NOMO-1 (cell line): Measurements from ENCODE around the gene FOXJ1.

ENCODE experiments used
- DNase-seq, 2 experiments: peaks; one replicate each; lab custom pipeline; 2025; ENCODE audit not compliant: unreplicated experiment in 2 of 2; lab: John Stamatoyannopoulos, UW

Gene FOXJ1

DNA sequence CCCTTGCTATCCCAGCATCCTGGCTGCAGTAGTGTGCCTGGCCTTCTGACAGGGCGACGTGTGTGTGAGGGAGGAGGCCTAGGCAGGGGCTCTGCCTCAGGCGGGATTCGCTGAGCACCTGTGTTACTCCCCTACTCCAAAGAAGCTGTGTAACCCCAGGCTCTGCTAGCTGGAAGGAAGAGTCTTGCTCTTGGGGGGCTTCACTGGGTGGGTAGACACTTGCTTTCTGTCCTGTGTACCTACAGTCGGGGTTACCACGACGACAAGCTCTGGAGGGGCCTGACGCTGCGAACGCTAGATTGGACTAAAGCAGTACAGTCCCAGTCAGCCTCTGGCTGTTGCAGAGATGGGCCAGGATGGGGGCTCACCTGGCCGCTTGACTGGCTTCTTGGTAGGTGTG, 47.0 kb downstream of the FOXJ1 start:
- no peak for DNase-seq

DNA sequence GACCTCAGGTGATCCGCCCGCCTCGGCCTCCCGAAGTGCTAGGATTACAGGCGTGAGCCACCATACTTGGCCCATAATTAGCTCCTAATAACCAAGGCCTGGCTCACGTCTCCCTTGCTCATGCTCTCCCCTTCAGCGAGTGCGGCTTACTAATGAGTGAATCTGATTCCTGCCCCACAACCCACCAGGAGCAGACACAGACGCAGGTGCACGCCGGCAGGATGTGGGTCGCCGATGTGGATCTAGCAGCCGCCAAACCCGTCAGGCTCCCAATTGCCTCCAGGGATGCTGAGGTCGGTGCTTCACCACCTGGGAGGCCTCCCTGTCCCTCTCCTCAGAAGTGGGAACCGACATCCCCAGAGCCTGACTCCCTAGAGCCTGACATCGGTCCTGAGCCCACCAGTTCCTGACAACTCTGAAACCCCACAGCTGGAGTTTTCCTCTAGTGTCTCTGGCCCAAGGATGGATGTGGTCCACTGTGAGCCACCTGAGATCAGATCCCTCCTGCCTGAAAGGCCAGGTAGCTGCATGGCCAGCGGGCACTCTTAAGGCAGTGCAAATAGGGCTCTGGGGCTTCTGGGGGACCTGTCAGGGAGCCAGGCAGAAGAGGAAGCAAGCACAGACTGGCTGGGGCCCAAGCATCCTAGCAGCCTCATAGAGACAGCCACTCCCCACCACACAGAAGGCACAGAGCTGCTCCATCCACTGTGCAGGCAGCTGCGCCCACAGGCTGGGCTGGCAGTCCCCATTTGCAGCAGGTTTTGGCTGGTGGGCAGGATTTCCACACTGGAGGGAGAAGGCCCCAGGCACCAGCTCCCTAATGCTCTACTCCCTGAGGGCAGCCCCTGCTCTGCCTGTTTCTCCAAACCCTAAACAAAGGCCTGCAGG, 48.3 kb downstream of the FOXJ1 start:
- no peak for DNase-seq

DNA sequence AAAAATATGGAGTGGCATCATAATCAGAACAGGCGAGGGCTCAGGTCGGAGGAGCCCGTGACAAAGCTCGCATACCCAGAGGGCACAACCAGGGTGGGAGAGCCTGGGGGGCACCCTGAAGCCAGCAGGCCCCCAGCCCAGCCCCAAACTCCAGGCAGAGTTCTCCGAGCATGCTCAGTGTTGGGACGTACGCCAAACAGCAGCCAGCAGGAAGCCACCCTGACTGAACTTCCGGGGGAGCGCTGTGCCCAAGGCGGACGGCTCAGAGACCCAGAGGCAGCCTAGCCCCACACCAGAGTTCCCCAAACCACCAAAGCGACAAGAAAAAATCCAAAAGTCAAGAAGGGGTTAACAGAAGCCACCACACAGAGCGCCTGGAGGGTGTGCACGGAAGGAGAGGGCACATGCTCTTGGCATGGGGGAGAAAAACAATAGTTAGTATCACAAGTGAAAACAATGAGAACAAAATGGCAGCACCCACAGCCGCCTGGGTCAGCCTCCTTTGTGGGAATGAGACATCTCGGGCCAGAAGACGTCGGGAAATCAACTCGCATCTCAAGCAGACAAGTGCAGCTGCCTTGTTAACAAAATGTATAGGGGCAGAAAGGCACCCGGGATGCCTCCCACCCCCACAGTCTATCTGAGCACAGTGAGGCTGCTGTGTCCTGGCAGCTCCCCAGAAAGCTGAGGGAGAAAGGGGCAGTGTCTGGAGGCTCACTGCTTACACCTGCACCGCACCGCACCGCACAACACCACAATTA, 49.3 kb downstream of the FOXJ1 start:
- DNase-seq, result no peak

DNA sequence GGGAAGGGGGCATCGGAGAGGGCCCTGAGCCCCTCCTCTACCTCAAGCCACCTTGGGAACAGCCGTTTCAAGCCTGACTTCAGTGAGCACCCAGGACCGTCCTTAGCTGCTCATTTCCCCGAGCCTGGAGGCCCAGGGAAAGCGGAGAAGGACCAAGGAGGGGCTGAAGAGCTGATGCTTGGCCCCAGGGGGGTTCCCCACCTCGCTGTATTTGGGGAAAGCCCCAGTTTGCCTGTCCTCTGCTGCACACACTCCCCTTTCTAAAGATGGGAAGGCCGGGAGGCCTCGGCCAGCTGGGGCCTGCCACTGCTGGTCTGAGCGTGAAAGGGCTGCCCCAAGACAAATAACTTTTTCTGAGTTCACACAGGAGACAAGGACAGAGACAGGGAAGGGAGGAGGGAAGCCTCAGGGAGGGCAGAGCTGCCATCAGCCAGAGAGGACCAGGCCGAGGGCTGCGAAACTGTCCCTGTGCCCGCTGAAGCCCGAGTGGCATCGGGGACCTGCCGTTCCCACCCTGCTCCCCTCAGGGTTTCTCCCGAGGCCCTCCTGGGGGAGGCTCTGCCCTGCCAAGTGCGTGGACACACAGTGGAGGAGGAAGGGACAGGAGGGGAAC, 50.4 kb downstream of the FOXJ1 start:
- DNase-seq, result no peak

DNA sequence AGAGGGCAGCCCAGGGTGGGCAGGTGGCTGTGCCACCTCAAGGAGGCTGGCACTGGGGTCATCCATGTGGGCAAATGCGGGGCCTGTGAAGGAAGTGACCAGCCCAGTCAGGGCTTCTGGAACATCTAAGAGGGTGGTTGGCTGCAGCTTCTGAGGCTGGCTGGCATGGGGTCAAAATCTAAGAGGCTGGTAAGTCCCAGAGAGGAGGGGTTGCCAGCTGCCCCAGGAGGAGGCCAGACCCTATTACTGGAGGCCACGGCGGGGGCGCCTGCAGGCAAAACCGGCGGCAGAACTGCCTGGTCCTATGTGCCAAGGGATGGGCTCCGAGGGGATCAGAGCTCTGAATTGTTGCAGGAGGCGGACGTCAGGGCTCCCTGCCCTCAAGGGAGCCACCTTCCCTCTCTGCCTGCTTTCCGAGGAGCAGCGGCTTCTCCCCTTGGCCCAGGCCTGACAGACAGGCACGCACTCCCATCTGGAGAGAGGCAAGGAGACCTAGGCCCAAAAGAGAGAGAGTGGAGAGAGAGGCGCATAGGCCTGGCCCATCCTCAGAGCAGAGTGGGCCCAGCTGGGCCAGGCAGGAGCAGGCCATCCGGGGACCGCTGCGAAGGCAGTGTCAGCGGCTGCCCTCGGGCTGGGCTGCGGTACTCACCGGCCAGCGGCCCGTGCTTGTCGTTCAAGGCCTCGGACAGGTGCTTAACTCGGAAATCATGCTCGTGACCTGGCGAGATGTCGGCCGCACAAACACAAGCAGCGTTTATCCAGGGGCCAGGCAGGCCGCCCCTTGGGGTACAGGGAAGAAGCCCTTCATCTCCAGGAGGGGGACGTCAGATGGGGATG, 51.1 kb downstream of the FOXJ1 start:
- DNase-seq, result no peak

DNA sequence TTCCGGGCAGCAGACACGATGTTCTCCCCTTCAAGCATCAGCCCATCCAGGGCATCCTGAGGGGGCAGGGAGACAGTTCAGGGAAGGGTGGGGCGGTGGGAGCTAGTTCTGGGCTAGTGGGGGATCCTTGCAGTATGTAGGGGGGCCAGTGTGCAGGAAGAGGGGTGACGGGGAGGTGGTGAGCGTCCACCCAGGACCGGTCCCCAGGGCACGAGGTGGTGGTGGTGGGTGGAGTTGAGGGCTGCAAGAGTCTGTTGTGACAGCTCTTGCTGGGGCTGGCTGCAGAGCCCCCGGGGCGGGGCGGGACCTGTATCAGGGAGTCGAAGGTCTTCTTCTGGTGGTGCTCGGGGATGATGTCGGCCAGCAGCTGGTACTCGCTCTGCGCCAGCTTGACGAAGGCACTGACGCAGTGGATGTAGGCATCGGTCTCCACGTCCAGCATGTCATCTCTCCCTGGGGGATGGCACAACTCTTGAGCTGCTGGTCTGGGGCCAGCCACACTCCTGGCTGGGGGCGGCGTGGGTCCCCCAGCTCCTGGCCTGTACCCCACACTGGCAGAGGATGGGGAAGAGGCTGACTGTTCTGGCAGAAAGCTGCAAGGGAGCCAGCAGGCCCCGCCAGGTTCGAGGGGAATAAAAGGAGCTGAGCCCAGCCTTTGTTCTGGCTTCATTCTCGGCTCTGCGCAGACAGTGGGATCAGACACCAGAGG, 52.0 kb downstream of the FOXJ1 start:
- no peak for DNase-seq

DNA sequence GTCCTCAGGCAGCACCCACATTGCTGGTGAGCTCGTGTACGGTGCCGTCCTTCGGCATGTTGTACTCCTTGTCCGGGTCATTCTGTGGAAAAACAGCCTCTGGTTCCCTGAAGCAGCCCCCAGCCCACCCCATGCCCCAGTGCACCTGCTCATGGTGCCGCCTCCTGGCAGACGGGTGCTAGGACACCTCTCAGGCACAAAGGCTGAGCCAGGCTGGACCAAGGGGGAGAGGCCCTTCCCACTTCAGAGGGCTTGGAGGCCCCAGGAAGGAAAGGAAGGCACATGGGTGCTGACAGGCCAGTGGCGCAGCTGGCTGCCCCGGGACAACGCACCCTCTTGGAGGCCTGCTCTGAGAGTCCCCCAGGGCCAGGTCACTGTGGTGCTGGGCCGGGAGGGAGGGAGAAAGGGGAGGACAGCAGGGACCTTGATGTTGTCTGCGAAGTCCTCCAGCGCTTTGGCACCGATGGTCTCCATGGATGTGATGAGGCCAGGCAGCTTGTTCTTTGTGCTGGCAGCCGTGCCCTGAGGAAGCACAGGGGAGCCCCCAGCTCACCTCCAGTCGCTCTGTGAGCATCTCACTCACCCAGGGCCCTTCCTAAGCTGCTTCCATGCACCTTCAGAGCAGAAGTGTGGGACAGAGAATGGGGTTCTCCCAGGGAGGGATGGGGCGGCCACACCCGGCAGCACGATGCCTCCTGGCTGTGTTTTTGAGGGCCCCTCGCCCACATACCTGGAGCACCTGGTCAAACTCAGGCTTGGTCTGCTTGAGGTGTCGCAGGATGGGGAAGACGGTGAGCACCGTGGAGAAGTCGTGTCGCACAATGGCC, 52.8 kb downstream of the FOXJ1 start:
- no peak for DNase-seq

DNA sequence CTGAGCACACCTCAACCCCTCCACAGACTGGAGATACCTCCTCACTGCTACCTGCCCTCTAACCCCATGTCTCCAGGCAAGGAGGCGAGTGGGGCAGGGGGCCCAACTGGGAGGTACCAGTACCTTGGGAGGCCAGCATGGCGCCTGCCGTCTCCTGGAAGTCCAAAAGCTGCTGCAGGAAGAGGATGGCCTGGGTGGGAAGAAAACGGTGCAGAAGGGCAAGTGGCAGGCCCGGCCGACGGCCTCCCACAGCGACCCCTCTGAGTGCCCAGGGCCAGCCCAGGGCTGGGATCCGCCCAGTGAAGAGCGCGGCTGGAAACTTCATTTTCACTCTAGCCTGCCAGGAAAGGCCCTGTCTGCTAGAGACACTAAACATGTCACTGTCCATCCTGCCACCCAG, 53.5 kb downstream of the FOXJ1 start:
- DNase-seq, result no peak

DNA sequence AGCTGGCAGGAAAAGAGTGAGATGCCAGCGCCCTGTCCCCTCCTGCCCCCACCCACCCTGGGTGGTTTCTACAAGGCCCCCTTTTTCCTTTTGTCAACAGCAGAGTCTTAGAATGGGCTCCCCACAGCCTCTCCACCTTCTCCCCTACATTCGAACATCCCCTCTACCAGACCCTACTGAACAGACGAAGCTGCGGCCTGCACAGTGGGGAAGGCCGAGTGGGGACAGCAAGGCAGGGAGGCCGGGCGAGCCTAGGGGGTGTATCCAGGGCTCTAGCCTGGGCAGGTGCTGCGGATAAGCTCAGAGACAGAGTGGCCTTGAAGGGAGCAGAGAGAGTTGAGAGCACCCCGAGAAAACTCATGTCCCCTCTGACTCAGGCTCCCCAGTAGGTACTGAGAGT, 54.7 kb downstream of the FOXJ1 start:
- no peak for DNase-seq
